Smooth muscle cell of trachea (primary cell): ENCODE data around the gene ZNF532. TPM values are rescaled to one million over a fixed set of nuclear protein-coding genes. Genes with fewer than 3 reads are reported as not detected.

Experiments used
- total RNA-seq: library from RNA; depleted of rRNA; stranded (reverse); fragments of >200 nt; gene quantifications from 2 replicates; pipeline ENCODE4 v1.2.1, GENCODE V29; 2014

ZNF532 gene, protein sequence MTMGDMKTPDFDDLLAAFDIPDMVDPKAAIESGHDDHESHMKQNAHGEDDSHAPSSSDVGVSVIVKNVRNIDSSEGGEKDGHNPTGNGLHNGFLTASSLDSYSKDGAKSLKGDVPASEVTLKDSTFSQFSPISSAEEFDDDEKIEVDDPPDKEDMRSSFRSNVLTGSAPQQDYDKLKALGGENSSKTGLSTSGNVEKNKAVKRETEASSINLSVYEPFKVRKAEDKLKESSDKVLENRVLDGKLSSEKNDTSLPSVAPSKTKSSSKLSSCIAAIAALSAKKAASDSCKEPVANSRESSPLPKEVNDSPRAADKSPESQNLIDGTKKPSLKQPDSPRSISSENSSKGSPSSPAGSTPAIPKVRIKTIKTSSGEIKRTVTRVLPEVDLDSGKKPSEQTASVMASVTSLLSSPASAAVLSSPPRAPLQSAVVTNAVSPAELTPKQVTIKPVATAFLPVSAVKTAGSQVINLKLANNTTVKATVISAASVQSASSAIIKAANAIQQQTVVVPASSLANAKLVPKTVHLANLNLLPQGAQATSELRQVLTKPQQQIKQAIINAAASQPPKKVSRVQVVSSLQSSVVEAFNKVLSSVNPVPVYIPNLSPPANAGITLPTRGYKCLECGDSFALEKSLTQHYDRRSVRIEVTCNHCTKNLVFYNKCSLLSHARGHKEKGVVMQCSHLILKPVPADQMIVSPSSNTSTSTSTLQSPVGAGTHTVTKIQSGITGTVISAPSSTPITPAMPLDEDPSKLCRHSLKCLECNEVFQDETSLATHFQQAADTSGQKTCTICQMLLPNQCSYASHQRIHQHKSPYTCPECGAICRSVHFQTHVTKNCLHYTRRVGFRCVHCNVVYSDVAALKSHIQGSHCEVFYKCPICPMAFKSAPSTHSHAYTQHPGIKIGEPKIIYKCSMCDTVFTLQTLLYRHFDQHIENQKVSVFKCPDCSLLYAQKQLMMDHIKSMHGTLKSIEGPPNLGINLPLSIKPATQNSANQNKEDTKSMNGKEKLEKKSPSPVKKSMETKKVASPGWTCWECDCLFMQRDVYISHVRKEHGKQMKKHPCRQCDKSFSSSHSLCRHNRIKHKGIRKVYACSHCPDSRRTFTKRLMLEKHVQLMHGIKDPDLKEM (N-terminal part only)
- total RNA-seq = 51.4 and 60.4 TPM in 2 replicates

GRCh38 chr18:58864146-58865032, at the start of gene ZNF532:
Gene ZNF532, plus strand, starts transcription at chr18:58864877. CDS start in a region left out here.

Other genes with a start within 250 kb of the ZNF532 start
- 0.15 and 0.66 TPM in 2 replicates for gene ALPK2, start 235.8 kb upstream of the ZNF532 start, total RNA-seq
- 13.2 and 21.5 TPM in 2 replicates for gene MALT1, start 193.4 kb upstream of the ZNF532 start, total RNA-seq